ENCODE measurements around the gene PCDH1. TPM values are rescaled to one million over a fixed set of nuclear protein-coding genes. Genes with fewer than 3 reads are reported as not detected.

PCDH1 gene
- total and polyA plus RNA-seq, 2 of the 13 experiments (the other 11 are each of a cell fraction or from before 2014, with no cell fraction given): 0.11 to 0.83 TPM

GRCh38 chr5:141856037-141856790, 22.0 kb downstream of the PCDH1 start:
- Histone ChIP-seq H3K79me2 (ENCODE audit: insufficient read depth, low read length) (no peaks in the 10 kb centered on the region), H3K27me3 (ENCODE audit: control insufficient read depth in 1 of 2, insufficient read depth in 2 of 2, low read length in 2 of 2) (peaks cover 5 to 41% of the 10 kb centered on the region in 2 experiments; a peak in 4 of 5 replicates), H4K20me1 (ENCODE audit: insufficient read depth, low read length) (no peaks in the 10 kb centered on the region), H3K36me3 (replicated peaks in 1 of 2; ENCODE audit: control insufficient read depth in 1 of 2, insufficient read depth in 2 of 2, low read length in 2 of 2) (no peaks in the 10 kb centered on the region), H2AFZ (ENCODE audit: low read length) (no peak overlapping the region), H3K4me1 (ENCODE audit: insufficient read depth, low read length) (peaks cover 5% of the 10 kb centered on the region; the same call in 1 of the 2 replicates), H3K9ac (ENCODE audit: insufficient read depth, low read depth, low read length) (no peak overlapping the region), H3K27ac (ENCODE audit: extremely low read length, insufficient read depth, low read length) (no peak overlapping the region), H3K4me3 (replicated peaks in 1 of 3; ENCODE audit: insufficient read depth in 1 of 3, low read depth in 2 of 3, low read length in 3 of 3) (no peak overlapping the region), H3K9me3 (ENCODE audit: low read length) (no peaks in the 10 kb centered on the region), H3K4me2 (ENCODE audit: low read depth, low read length) (no peak overlapping the region)
- BruUV-seq (replicated peaks): no TSS peak
- CTCF ChIA-PET (ENCODE audit: low intra/inter-chr PET ratio, low total read pairs): no interaction called here
- DNase-seq (ENCODE audit: low spot score) (no peak), FAIRE-seq (no peak), ATAC-seq (no peak)
- POLR2A ChIA-PET: no interaction called here
- WGBS (ENCODE audit: low lambda C conversion rate): 71% methylated on average over 17 of the region's 21 CpGs
- TF ChIP-seq ZFP82 (CRISPR knock-in tag; IDR thresholded peaks at IDR 0.05; ENCODE audit: borderline replicate concordance) (no peak), ZNF652 (CRISPR knock-in tag; IDR thresholded peaks at IDR 0.05; ENCODE audit: borderline replicate concordance, low read depth) (0 out of 2 replicates have a peak, but pooled peaks have one; percentile 10), CERS6 (CRISPR knock-in tag; IDR thresholded peaks at IDR 0.05) (no peak), IKZF4 (CRISPR knock-in tag; IDR thresholded peaks at IDR 0.05; ENCODE audit: borderline replicate concordance, low read depth, not compliant biosample characterization) (no peak)
- intact Hi-C loops (cut with micrococcal nuclease; ENCODE audit: unreplicated experiment): no loop called here
- in situ Hi-C loops (cut with HindIII; ENCODE audit: extremely low pct_ligation_motif_present, low pct_unique_long_range_greater_than_20kb): no loop called here

GRCh38 chr5:141855265-141856036, 22.8 kb downstream of the PCDH1 start:
- CTCF ChIA-PET (ENCODE audit: low intra/inter-chr PET ratio, low total read pairs): no interaction called here
- no peak overlapping the region for H2AFZ ChIP-seq (ENCODE audit: low read length)
- no peaks in the 10 kb centered on the region for H3K9me3 ChIP-seq (ENCODE audit: low read length)
- in situ Hi-C loops (cut with HindIII; ENCODE audit: extremely low pct_ligation_motif_present, low pct_unique_long_range_greater_than_20kb): no loop called here
- H3K9ac ChIP-seq (ENCODE audit: insufficient read depth, low read depth, low read length): no peak overlapping the region
- H3K27ac ChIP-seq (ENCODE audit: extremely low read length, insufficient read depth, low read length): no peak overlapping the region
- ATAC-seq (no peak), DNase-seq (ENCODE audit: low spot score) (no peak), FAIRE-seq (no peak)
- peaks cover 5 to 42% of the 10 kb centered on the region in 2 experiments; a peak in 4 of 5 replicates for H3K27me3 ChIP-seq (ENCODE audit: control insufficient read depth in 1 of 2, insufficient read depth in 2 of 2, low read length in 2 of 2)
- no peaks in the 10 kb centered on the region for H3K36me3 ChIP-seq (replicated peaks in 1 of 2; ENCODE audit: control insufficient read depth in 1 of 2, insufficient read depth in 2 of 2, low read length in 2 of 2)
- TF ChIP-seq ZNF629 (CRISPR knock-in tag; conservative IDR thresholded peaks at IDR 0.05) (no peak), ZNF331 (CRISPR knock-in tag; IDR thresholded peaks at IDR 0.05) (no peak)
- WGBS (ENCODE audit: low lambda C conversion rate): 34% methylated on average over 4 of the region's 8 CpGs
- BruUV-seq (replicated peaks): no TSS peak
- POLR2A ChIA-PET: no interaction called here
- intact Hi-C loops (cut with micrococcal nuclease; ENCODE audit: unreplicated experiment): no loop called here
- peaks cover 5% of the 10 kb centered on the region; the same call in 1 of the 2 replicates for H3K4me1 ChIP-seq (ENCODE audit: insufficient read depth, low read length)
- H4K20me1 ChIP-seq (ENCODE audit: insufficient read depth, low read length): no peaks in the 10 kb centered on the region
- no peak overlapping the region for H3K4me2 ChIP-seq (ENCODE audit: low read depth, low read length)
- H3K79me2 ChIP-seq (ENCODE audit: insufficient read depth, low read length): no peaks in the 10 kb centered on the region
- no peak overlapping the region for H3K4me3 ChIP-seq (replicated peaks in 1 of 3; ENCODE audit: insufficient read depth in 1 of 3, low read depth in 2 of 3, low read length in 3 of 3)
